HCT116 (cell line): Measurements from ENCODE around the gene CD58. TPM values are rescaled to one million over a fixed set of nuclear protein-coding genes. Genes with fewer than 3 reads are reported as not detected.

ENCODE experiments used
- ATAC-seq: fragments of 200-7000 bp; cut with Tn5 transposase; 2 replicates; pipeline ENCODE4 v1.9.1; 2020; ENCODE audit warnings: mild to moderate bottlenecking, moderate library complexity
- BruUV-seq: library from RNA; stranded (reverse); fragments of 400-500 nt; replicated peaks from 2 replicates; lab custom pipeline; 2021; lab: Mats Ljungman, UMichigan
- CTCF ChIA-PET: fragments of 300-600 bp; sonication (Branson Sonifier 250); formaldehyde crosslinking; loops from one replicate; lab custom pipeline; 2021; ENCODE audit warnings: antibody characterized with exemption; lab: Charles Lee
- POLR2A ChIA-PET: fragments of 300-600, 350-600 bp; sonication (Branson Sonifier 250); formaldehyde crosslinking; loops from one replicate; lab custom pipeline; 2021; ENCODE audit warnings: antibody characterized with exemption; lab: Charles Lee
- RAD21 ChIA-PET, 2 experiments: fragments of 300-600 bp; sonication (Branson Sonifier 250); formaldehyde crosslinking; loops; one replicate each; lab custom pipeline; 2023; ENCODE audit warnings: low total read pairs in 2 of 2; ENCODE audit not compliant: uncharacterized antibody in 2 of 2, unreplicated experiment in 2 of 2, low non-redundant PET in 1 of 2; lab: Charles Lee
- DNase-seq: peaks from one replicate; pipeline ENCODE4 v3.0.0-alpha.2; 2010; ENCODE audit warnings: low read depth, low spot score
- H2AFZ ChIP-seq: fragments of 200-600 bp; shearing (Covaris generic), sonication (generic); 2 replicates; pipeline ENCODE4 v1.6.1; 2017; ENCODE audit warnings: low read depth, mixed run types, mixed read lengths, antibody characterized with exemption, low read length; ENCODE audit not compliant: poor library complexity, severe bottlenecking
- H3K27ac ChIP-seq: 2 replicates; pipeline ENCODE4 v1.5.1; 2012; ENCODE audit warnings: low read depth, low read length
- H3K27me3 ChIP-seq: fragments of 200-600 bp; sonication (generic); 2 replicates; pipeline ENCODE4 v1.6.1; 2016; ENCODE audit warnings: mixed run types, low read length, mixed read lengths; ENCODE audit not compliant: insufficient read depth
- H3K36me3 ChIP-seq, 2 experiments: fragments of 200-500 bp in 1 of 2; fragments of 200-600 bp in 1 of 2; sonication (Bioruptor generic) in 1 of 2; sonication (generic) in 1 of 2; 2 replicates each; pipeline versions ENCODE4 v1.5.1 to v1.6.1; 2014 to 2016; ENCODE audit warnings: low read length in 2 of 2, inconsistent platforms in 1 of 2, mixed read lengths in 1 of 2, mixed run types in 1 of 2; ENCODE audit not compliant: insufficient read depth in 2 of 2, control insufficient read depth in 1 of 2
- H3K4me1 ChIP-seq, 2 experiments: fragments of 200-600 bp in 1 of 2; sonication (generic) in 1 of 2; 2 replicates each; pipeline versions ENCODE4 v1.5.1 to v1.6.1; 2012 to 2017; ENCODE audit warnings: low read length in 2 of 2, inconsistent platforms in 1 of 2, mild to moderate bottlenecking in 1 of 2, mixed read lengths in 1 of 2, mixed run types in 1 of 2, moderate library complexity in 1 of 2; ENCODE audit not compliant: insufficient read depth in 2 of 2, control insufficient read depth in 1 of 2
- H3K4me2 ChIP-seq: fragments of 200-600 bp; sonication (generic); 2 replicates; pipeline ENCODE4 v1.6.1; 2017; ENCODE audit warnings: mixed run types, low read length, mixed read lengths
- H3K4me3 ChIP-seq, 2 experiments: fragments of 200-600 bp in 1 of 2; sonication (generic) in 1 of 2; replicated peaks in 1 of 2; 2 replicates each; pipeline ENCODE4 v1.5.1; 2011 to 2016; ENCODE audit warnings: low read length in 2 of 2, control low read depth in 1 of 2, low read depth in 1 of 2, mild to moderate bottlenecking in 1 of 2, mixed read lengths in 1 of 2, mixed run types in 1 of 2
- H3K79me2 ChIP-seq: fragments of 200-600 bp; sonication (generic); 2 replicates; pipeline ENCODE4 v1.6.1; 2017; ENCODE audit warnings: mild to moderate bottlenecking, mixed run types, low read length, moderate library complexity, mixed read lengths; ENCODE audit not compliant: insufficient read depth
- H3K9ac ChIP-seq: fragments of 200-600 bp; sonication (generic); 2 replicates; pipeline ENCODE4 v1.6.1; 2016; ENCODE audit warnings: low read length, mixed read lengths
- H3K9me2 ChIP-seq: fragments of 200-600 bp; sonication (generic), shearing (Covaris generic); 2 replicates; pipeline ENCODE4 v1.6.1; 2017; ENCODE audit warnings: mixed run types, mild to moderate bottlenecking, moderate library complexity; ENCODE audit not compliant: insufficient read depth
- H3K9me3 ChIP-seq, 2 experiments: fragments of 200-500 bp in 1 of 2; fragments of 200-600 bp in 1 of 2; sonication (Bioruptor generic) in 1 of 2; sonication (generic) in 1 of 2; 2 replicates each; pipeline ENCODE4 v1.6.1; 2014 to 2017; ENCODE audit warnings: low read length in 2 of 2, mixed read lengths in 2 of 2, inconsistent platforms in 1 of 2, low read depth in 1 of 2, mild to moderate bottlenecking in 1 of 2, mixed run types in 1 of 2, moderate library complexity in 1 of 2; ENCODE audit not compliant: control insufficient read depth in 1 of 2, insufficient read depth in 1 of 2
- H4K20me1 ChIP-seq: fragments of 200-600 bp; sonication (generic), shearing (Covaris generic); 2 replicates; pipeline ENCODE4 v1.6.1; 2017; ENCODE audit warnings: mixed run types, mild to moderate bottlenecking, moderate library complexity; ENCODE audit not compliant: insufficient read depth
- CBX3 ChIP-seq: IDR thresholded peaks from 2 replicates; pipeline ENCODE4 v1.6.1; 2012; ENCODE audit warnings: low read depth
- RAD21 ChIP-seq: IDR thresholded peaks from 2 replicates; pipeline ENCODE4 v1.6.1; 2012; ENCODE audit warnings: low read depth, mild to moderate bottlenecking
- intact Hi-C: fragments of 100-400 bp; cut with micrococcal nuclease; formaldehyde crosslinking; loops from 2 replicates; pipeline ENCODE4 v1.10.0; 2022
- total RNA-seq: library from RNA; stranded (reverse); gene quantifications from one replicate; pipeline ENCODE4 v1.2.1, GENCODE V29; 2021; ENCODE audit not compliant: unreplicated experiment
- TF ChIP-seq, protein P1 (sequence below), 3 experiments: fragments of 200-600 bp in 1 of 3; sonication (generic) in 1 of 3; IDR thresholded peaks in 2 of 3; conservative IDR thresholded peaks in 1 of 3; 2 replicates each; pipeline ENCODE4 v1.5.1; 2012 to 2017; ENCODE audit warnings: low read depth in 2 of 3, low read length in 2 of 3, antibody characterized with exemption in 1 of 3, borderline replicate concordance in 1 of 3, control low read depth in 1 of 3, mild to moderate bottlenecking in 1 of 3, mixed read lengths in 1 of 3, mixed run types in 1 of 3, moderate library complexity in 1 of 3; ENCODE audit not compliant: insufficient read depth in 1 of 3

CD58 gene
- total RNA-seq, 1 experiment from 2014 or later = 18.0 TPM

- no peaks in the 10 kb centered on the region for H3K27me3 ChIP-seq
- BruUV-seq = no TSS peak
- intact Hi-C loops = loop anchor here (1.0 to 5.0 kb wide), 4 partner anchors 108 to 346 kb away; no protein-coding TSS in a partner anchor
- ATAC-seq = peak; percentile 88
- H3K9me2 ChIP-seq = no peaks in the 10 kb centered on the region
- no peak overlapping the region for H3K4me2 ChIP-seq
- no peak overlapping the region for H3K9ac ChIP-seq
- peak overlapping the region; percentile 24 for H2AFZ ChIP-seq
- ChIA-PET CTCF (interaction anchor here (0.6 to 7.9 kb wide), 37 partner anchors 8 to 702 kb away, joined by 3 to 288 read pairs (median 5); no protein-coding TSS in a partner anchor), RAD21 (interaction anchor here (0.7 to 4.3 kb wide), 12 partner anchors 12 to 362 kb away, joined by 3 to 47 read pairs (median 4); no protein-coding TSS in a partner anchor), POLR2A (interaction anchor here (0.8 to 4.5 kb wide), 6 partner anchors 14 to 346 kb away, joined by 3 to 36 read pairs (median 4); no protein-coding TSS in a partner anchor)
- no peaks in the 10 kb centered on the region for H4K20me1 ChIP-seq
- no peaks in the 10 kb centered on the region for H3K36me3 ChIP-seq
- TF ChIP-seq CBX3 (no peak), RAD21 (peak; percentile 95)
- TF ChIP-seq, protein P1, sequence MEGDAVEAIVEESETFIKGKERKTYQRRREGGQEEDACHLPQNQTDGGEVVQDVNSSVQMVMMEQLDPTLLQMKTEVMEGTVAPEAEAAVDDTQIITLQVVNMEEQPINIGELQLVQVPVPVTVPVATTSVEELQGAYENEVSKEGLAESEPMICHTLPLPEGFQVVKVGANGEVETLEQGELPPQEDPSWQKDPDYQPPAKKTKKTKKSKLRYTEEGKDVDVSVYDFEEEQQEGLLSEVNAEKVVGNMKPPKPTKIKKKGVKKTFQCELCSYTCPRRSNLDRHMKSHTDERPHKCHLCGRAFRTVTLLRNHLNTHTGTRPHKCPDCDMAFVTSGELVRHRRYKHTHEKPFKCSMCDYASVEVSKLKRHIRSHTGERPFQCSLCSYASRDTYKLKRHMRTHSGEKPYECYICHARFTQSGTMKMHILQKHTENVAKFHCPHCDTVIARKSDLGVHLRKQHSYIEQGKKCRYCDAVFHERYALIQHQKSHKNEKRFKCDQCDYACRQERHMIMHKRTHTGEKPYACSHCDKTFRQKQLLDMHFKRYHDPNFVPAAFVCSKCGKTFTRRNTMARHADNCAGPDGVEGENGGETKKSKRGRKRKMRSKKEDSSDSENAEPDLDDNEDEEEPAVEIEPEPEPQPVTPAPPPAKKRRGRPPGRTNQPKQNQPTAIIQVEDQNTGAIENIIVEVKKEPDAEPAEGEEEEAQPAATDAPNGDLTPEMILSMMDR (IDR thresholded peaks at IDR 0.05 in 2 of 3, conservative IDR thresholded peaks at IDR 0.05 in 1 of 3; ENCODE audit: borderline replicate concordance in 1 of 3, insufficient read depth in 1 of 3, low read depth in 2 of 3, low read length in 2 of 3) = peak; percentile 86 to 97 (median 96)
- H3K9me3 ChIP-seq = no peaks in the 10 kb centered on the region
- peak; percentile 73 for DNase-seq
- H3K4me1 ChIP-seq = peaks cover 34 to 54% of the 10 kb centered on the region in 2 experiments
- no peak overlapping the region for H3K4me3 ChIP-seq
- peak overlapping the region; percentile 23; the same call in 1 of the 2 replicates for H3K27ac ChIP-seq
- no peaks in the 10 kb centered on the region for H3K79me2 ChIP-seq
Measured at GRCh38 chr1:116485071-116485735, 85.6 kb downstream of the CD58 start.
